ENCODE results near the gene NAA10. TPM values are rescaled to one million over a fixed set of nuclear protein-coding genes. Genes with fewer than 3 reads are reported as not detected.
A peak's percentile ranks its signal among the peaks of the same experiment; 100 is the strongest.

NAA10 gene
- total and polyA plus RNA-seq, 5 donors from 2014 or later = 70.0 to 99.8 (median 77.0) TPM

DNA sequence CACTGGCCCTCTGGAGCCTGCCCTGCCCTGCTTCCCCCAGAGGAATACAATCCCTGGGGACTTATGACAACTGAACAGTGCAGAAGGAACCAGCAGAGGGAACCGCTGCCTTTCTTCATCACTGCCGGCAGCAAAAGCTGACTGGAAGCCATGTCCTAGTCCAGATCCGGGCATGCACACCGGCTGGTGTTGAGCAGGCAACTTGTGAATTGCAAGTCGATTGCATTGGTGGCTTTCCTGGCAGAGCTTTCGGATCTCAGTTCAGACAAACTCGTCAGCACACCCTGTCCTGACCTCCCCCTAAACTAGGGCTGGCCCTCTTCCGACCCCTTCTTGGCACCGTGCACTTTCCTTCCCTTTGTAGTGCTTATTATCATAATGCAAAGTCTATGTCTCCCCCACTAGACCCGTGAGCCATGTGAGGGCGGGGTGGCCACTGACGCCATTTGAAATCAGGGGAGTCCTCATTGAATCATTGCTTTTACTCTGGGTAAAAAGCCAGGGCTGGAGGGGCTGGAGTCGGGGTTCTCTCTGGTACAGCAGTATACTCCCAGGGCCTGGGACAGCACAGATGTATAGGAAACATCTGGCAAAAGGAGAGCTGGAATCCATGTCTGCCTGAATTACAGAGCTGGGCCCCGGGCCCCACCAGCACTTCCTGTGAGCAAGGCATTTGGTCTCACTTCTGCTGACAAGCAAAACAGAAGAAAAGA is 10.5 kb downstream of the NAA10 start:
- DNase-seq (peak; percentile 24 to 53 (median 49)), ATAC-seq (ENCODE audit: low read depth in 2 of 2) (no peak)
- Histone ChIP-seq H3K4me3 (ENCODE audit: low read depth, low read length) (peak overlapping the region; percentile 85), H3K9me3 (ENCODE audit: control insufficient read depth in 2 of 2, low read length in 2 of 2) (no peaks in the 10 kb centered on the region), H3K4me1 (ENCODE audit: control insufficient read depth, insufficient read depth, low read length, poor library complexity, severe bottlenecking) (peaks cover 75% of the 10 kb centered on the region), H3K36me3 (ENCODE audit: control insufficient read depth, insufficient read depth, low read length) (peaks cover 8% of the 10 kb centered on the region), H3K27me3 (ENCODE audit: control insufficient read depth, insufficient read depth, low read length) (no peaks in the 10 kb centered on the region), H3K27ac (ENCODE audit: insufficient read depth, low read length, poor library complexity, severe bottlenecking) (peak overlapping the region; percentile 96)
- Mint-ChIP-seq H3K36me3 (peaks cover 4% of the 10 kb centered on the region), H3K4me3 (peak overlapping the region; percentile 95 to 98 (median 97)), H3K4me1 (peaks cover 4 to 72% (median 9%) of the 10 kb centered on the region in 4 donors), H3K27me3 (peaks cover 4% of the 10 kb centered on the region), H3K27ac (peak overlapping the region; percentile 79 to 94 (median 87)), H3K9me3 (no peaks in the 10 kb centered on the region)

DNA sequence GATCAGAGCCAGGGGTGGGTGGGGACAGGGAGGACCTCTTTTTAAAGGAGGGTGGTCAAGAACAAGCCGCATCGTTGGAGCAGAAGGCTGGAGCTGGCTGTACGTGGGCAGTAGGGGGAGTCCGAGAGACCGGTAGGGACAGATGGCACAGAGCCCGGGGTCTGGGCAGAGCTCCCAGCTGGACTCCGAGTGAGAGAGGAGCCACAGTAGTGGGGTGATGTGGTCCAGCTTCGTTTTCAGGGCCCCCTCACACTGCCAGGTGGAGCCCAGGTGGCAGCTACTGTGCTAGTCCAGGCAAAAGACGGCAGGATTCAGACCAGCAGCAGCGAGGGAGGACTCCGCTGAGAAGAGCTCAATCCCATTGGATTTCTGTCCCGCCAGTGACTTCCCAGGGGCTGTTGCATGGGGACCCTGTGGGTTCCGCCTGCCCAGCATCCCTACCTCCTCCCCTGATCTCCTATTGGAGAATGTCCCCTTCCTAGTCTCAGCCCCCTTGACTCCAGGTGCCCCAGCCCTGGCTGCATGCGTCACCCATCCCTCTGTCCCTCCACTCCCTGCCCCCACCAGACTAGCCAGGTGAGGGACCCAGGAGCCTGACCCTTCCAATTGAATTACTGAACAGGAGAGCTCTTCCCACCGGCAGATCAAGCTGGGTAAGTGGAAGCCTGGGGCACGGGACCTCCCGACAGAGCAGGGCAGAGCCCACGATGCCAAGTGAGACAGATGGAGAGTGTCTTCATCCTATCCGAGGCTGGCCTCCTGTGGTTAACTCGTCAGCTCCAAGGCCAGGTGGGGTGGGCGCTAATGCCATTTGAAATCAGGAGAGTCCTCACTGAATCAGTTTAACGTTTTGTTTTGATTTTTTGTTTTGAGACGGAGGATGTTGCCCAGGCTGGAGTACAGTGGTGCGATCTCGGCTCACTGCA is 11.6 kb downstream of the NAA10 start:
- peaks cover 4% of the 10 kb centered on the region for H3K27me3 Mint-ChIP-seq
- H3K36me3 Mint-ChIP-seq = peaks cover 4% of the 10 kb centered on the region
- ATAC-seq (ENCODE audit: low read depth in 2 of 2) = no peak
- peak overlapping the region; percentile 96 for H3K27ac ChIP-seq (ENCODE audit: insufficient read depth, low read length, poor library complexity, severe bottlenecking)
- H3K4me3 ChIP-seq (ENCODE audit: low read depth, low read length) = peak overlapping the region; percentile 42
- H3K4me1 ChIP-seq (ENCODE audit: control insufficient read depth, insufficient read depth, low read length, poor library complexity, severe bottlenecking) = peaks cover 68% of the 10 kb centered on the region
- H3K27me3 ChIP-seq (ENCODE audit: control insufficient read depth, insufficient read depth, low read length) = no peaks in the 10 kb centered on the region
- no peak for DNase-seq
- no peaks in the 10 kb centered on the region for H3K9me3 Mint-ChIP-seq
- H3K4me1 Mint-ChIP-seq = peaks cover 0 to 62% (median 4%) of the 10 kb centered on the region in 4 donors
- peak overlapping the region; percentile 87 to 96 (median 94) for H3K27ac Mint-ChIP-seq
- H3K36me3 ChIP-seq (ENCODE audit: control insufficient read depth, insufficient read depth, low read length) = peaks cover 18% of the 10 kb centered on the region
- H3K4me3 Mint-ChIP-seq = peak overlapping the region; percentile 95 to 98 (median 97)
- H3K9me3 ChIP-seq (ENCODE audit: control insufficient read depth in 2 of 2, low read length in 2 of 2) = no peaks in the 10 kb centered on the region

DNA sequence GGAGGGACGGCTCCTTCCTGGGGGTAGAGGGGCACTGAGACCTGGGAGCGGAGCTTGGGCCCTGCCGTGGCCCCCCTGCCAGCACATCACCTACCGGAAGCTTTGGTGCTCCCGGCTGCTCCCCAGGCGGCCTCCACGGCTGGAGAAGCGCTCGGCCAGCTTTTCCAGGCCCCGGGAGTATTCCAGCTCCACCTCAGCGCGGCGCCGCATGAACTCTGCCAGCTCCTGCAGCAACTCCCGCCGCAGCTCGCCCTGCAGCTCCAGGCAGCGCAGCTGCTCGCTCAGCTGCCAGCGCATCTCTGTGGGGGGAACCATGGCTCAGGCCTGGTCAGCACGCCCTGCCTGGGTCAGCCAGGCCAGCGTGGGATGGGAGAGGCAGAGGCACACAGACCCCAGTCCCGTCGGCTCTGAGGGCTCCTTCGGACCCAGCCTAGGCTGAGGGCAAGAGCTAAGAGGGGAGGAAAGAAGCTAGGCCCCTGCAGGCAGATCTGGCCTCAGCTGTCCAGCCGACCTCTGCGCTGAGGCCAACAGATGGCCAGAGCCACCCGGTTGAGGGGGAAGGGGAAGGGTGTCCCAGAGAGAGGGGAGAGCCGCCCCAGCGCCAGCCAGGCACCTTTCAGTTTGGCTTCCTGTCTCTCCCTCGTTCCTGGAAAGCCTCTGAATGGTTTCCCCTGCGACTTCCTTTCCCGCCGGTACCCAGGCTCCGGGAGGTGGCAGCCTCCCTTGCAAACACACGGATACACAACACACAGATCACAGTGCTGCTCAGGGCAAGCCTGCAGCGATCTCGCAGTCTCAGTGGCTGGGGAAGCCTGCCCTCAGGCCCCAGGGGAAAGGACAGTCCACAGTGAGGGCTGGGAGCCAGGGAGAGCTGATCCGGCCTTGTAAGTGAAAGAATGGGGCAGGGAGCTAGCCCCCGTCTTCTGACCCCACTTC is 13.1 kb downstream of the NAA10 start:
- no peak for ATAC-seq (ENCODE audit: low read depth in 2 of 2)
- Histone ChIP-seq H3K36me3 (ENCODE audit: control insufficient read depth, insufficient read depth, low read length) (peaks cover 25% of the 10 kb centered on the region), H3K27ac (ENCODE audit: insufficient read depth, low read length, poor library complexity, severe bottlenecking) (peak overlapping the region; percentile 58), H3K27me3 (ENCODE audit: control insufficient read depth, insufficient read depth, low read length) (no peaks in the 10 kb centered on the region), H3K9me3 (ENCODE audit: control insufficient read depth in 2 of 2, low read length in 2 of 2) (no peaks in the 10 kb centered on the region), H3K4me3 (ENCODE audit: low read depth, low read length) (no peak overlapping the region), H3K4me1 (ENCODE audit: control insufficient read depth, insufficient read depth, low read length, poor library complexity, severe bottlenecking) (peaks cover 55% of the 10 kb centered on the region)
- Mint-ChIP-seq H3K36me3 (peaks cover 4% of the 10 kb centered on the region), H3K27ac (peak overlapping the region; percentile 62 to 96 (median 87)), H3K4me1 (peaks cover 0 to 53% (median 2%) of the 10 kb centered on the region in 4 donors), H3K27me3 (peaks cover 1% of the 10 kb centered on the region), H3K4me3 (peak overlapping the region; percentile 95 to 98 (median 97)), H3K9me3 (no peaks in the 10 kb centered on the region)
- peak in 1 of 3 donors; percentile 50 for DNase-seq

DNA sequence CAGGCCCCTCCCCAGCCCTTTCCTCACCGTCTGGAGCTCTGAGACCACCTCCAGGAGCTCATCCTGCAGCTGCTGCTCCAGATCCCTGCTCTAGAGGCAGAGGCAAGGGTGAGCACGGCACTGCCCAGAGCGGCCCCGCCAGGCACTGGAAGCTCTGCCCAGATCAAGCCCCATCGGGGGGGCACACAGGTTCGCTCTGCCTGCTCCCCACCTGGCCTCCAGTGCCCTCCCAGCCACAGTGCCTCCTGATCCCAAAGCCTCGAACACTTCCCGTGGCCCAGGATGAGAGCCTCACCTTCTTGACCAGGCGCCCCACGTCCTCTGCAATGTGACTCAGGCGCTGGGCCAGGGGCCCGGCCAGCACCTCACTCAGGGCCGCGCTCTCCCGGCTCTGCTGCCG is 13.8 kb downstream of the NAA10 start:
- ATAC-seq (ENCODE audit: low read depth in 2 of 2) (no peak), DNase-seq (no peak)
- H3K36me3 ChIP-seq (ENCODE audit: control insufficient read depth, insufficient read depth, low read length) = peaks cover 25% of the 10 kb centered on the region
- peaks cover 51% of the 10 kb centered on the region for H3K4me1 ChIP-seq (ENCODE audit: control insufficient read depth, insufficient read depth, low read length, poor library complexity, severe bottlenecking)
- Mint-ChIP-seq H3K4me3 (peak overlapping the region in 1 of 4 donors; percentile 41), H3K9me3 (no peaks in the 10 kb centered on the region), H3K27ac (no peak overlapping the region), H3K4me1 (peaks cover 0 to 51% (median 2%) of the 10 kb centered on the region in 4 donors), H3K36me3 (peaks cover 5% of the 10 kb centered on the region), H3K27me3 (no peaks in the 10 kb centered on the region)
- no peak overlapping the region for H3K4me3 ChIP-seq (ENCODE audit: low read depth, low read length)
- no peak overlapping the region for H3K27ac ChIP-seq (ENCODE audit: insufficient read depth, low read length, poor library complexity, severe bottlenecking)
- H3K9me3 ChIP-seq (ENCODE audit: control insufficient read depth in 2 of 2, low read length in 2 of 2) = no peaks in the 10 kb centered on the region
- H3K27me3 ChIP-seq (ENCODE audit: control insufficient read depth, insufficient read depth, low read length) = no peaks in the 10 kb centered on the region

DNA sequence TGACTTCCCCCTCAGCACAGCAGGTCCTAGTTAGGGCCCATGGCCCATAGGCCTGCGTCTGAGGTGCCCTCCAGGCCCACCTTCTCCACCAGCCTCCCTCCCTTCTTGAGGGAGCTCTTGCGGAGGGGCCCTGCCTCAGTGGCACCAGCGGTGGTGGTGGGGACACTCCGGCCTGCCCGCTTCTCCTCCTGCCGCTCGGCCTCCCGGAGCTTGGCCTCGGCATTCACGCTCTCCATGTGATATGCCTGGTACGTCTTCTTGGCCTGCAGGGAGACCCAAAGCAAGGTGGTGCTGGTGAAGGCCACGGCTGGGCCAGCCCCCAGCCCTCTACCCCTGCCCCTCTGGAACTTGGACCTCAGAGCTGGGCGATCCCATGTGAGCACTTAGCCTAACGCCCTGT is 14.3 kb downstream of the NAA10 start:
- peaks cover 10% of the 10 kb centered on the region for H3K36me3 Mint-ChIP-seq
- H3K27ac ChIP-seq (ENCODE audit: insufficient read depth, low read length, poor library complexity, severe bottlenecking) = no peak overlapping the region
- DNase-seq = no peak
- ATAC-seq (ENCODE audit: low read depth in 2 of 2) = no peak
- H3K27ac Mint-ChIP-seq = no peak overlapping the region
- H3K4me3 ChIP-seq (ENCODE audit: low read depth, low read length) = no peak overlapping the region
- no peaks in the 10 kb centered on the region for H3K9me3 Mint-ChIP-seq
- no peaks in the 10 kb centered on the region for H3K9me3 ChIP-seq (ENCODE audit: control insufficient read depth in 2 of 2, low read length in 2 of 2)
- H3K27me3 Mint-ChIP-seq = no peaks in the 10 kb centered on the region
- H3K36me3 ChIP-seq (ENCODE audit: control insufficient read depth, insufficient read depth, low read length) = peaks cover 25% of the 10 kb centered on the region
- H3K4me1 Mint-ChIP-seq = peaks cover 0 to 53% (median 2%) of the 10 kb centered on the region in 4 donors
- H3K27me3 ChIP-seq (ENCODE audit: control insufficient read depth, insufficient read depth, low read length) = no peaks in the 10 kb centered on the region
- H3K4me1 ChIP-seq (ENCODE audit: control insufficient read depth, insufficient read depth, low read length, poor library complexity, severe bottlenecking) = peaks cover 47% of the 10 kb centered on the region
- no peak overlapping the region for H3K4me3 Mint-ChIP-seq

DNA sequence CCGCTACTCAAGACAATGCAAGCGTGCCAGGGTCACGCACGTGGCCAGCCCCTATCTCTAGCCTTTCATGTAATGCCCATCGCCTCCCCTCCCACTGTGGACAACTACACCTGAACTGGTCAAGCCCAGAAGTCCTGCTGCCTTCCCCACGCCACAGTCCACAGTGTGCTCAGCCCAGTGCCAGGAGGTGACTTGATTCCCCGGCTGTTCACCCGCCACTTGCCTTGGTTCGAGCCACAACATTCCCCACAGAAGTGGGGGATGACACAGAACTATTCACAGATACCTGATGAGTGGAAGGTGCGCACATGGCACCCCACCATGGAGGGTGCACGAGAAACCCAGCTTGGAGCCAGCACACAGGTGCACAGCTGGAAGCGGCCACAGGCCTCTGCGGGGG is 15.6 kb downstream of the NAA10 start:
- H3K4me1 ChIP-seq (ENCODE audit: control insufficient read depth, insufficient read depth, low read length, poor library complexity, severe bottlenecking) = peaks cover 35% of the 10 kb centered on the region
- ATAC-seq (ENCODE audit: low read depth in 2 of 2) (no peak), DNase-seq (no peak)
- peaks cover 8% of the 10 kb centered on the region for H3K36me3 Mint-ChIP-seq
- H3K27ac ChIP-seq (ENCODE audit: insufficient read depth, low read length, poor library complexity, severe bottlenecking) = no peak overlapping the region
- H3K9me3 ChIP-seq (ENCODE audit: control insufficient read depth in 2 of 2, low read length in 2 of 2) = no peaks in the 10 kb centered on the region
- H3K27ac Mint-ChIP-seq = peak overlapping the region in 1 of 3 donors; percentile 56
- peaks cover 25% of the 10 kb centered on the region for H3K36me3 ChIP-seq (ENCODE audit: control insufficient read depth, insufficient read depth, low read length)
- no peaks in the 10 kb centered on the region for H3K27me3 Mint-ChIP-seq
- H3K4me3 Mint-ChIP-seq = no peak overlapping the region
- no peak overlapping the region for H3K4me3 ChIP-seq (ENCODE audit: low read depth, low read length)
- peaks cover 0 to 42% (median 2%) of the 10 kb centered on the region in 4 donors for H3K4me1 Mint-ChIP-seq
- H3K27me3 ChIP-seq (ENCODE audit: control insufficient read depth, insufficient read depth, low read length) = no peaks in the 10 kb centered on the region
- H3K9me3 Mint-ChIP-seq = no peaks in the 10 kb centered on the region

DNA sequence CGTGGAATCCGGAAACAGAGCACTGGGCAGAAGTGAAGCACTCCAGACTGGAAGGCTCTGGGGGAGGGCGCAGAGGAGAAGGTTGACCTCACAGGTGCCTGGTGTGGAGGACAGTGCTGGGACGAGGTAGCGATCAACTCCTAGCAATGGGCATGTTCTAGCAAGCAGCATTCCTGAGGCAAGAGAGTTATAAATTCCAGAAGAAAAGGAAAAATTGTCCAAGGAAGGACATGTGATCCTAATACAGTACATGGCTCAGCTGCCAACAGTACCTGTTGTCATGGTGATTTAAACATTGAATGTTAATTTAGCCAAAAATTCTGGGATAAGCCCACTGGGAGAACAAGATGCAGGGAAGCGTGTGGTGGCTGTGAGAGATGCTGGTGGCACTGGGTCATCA is 17.0 kb downstream of the NAA10 start:
- no peak overlapping the region for H3K4me3 ChIP-seq (ENCODE audit: low read depth, low read length)
- H3K27me3 ChIP-seq (ENCODE audit: control insufficient read depth, insufficient read depth, low read length) = no peaks in the 10 kb centered on the region
- no peaks in the 10 kb centered on the region for H3K9me3 ChIP-seq (ENCODE audit: control insufficient read depth in 2 of 2, low read length in 2 of 2)
- peaks cover 22% of the 10 kb centered on the region for H3K4me1 ChIP-seq (ENCODE audit: control insufficient read depth, insufficient read depth, low read length, poor library complexity, severe bottlenecking)
- Mint-ChIP-seq H3K9me3 (no peaks in the 10 kb centered on the region), H3K4me1 (peaks cover 0 to 30% (median 2%) of the 10 kb centered on the region in 4 donors), H3K27me3 (no peaks in the 10 kb centered on the region), H3K4me3 (peak overlapping the region in 2 of 4 donors; percentile 9 to 38), H3K27ac (no peak overlapping the region), H3K36me3 (peaks cover 6% of the 10 kb centered on the region)
- DNase-seq = no peak
- no peak overlapping the region for H3K27ac ChIP-seq (ENCODE audit: insufficient read depth, low read length, poor library complexity, severe bottlenecking)
- ATAC-seq (ENCODE audit: low read depth in 2 of 2) = no peak
- peaks cover 35% of the 10 kb centered on the region for H3K36me3 ChIP-seq (ENCODE audit: control insufficient read depth, insufficient read depth, low read length)
